WTC11 (cell line): ENCODE results near the gene NT5C3B.

ENCODE experiments used
- ATF1 ChIP-seq: sonication (generic); formaldehyde crosslinking; IDR thresholded peaks from 2 replicates; pipeline ENCODE4 v1.8.1; 2023; ENCODE audit warnings: mild to moderate bottlenecking, moderate library complexity, missing genetic modification reagents
- ATF3 ChIP-seq: sonication (generic); formaldehyde crosslinking; conservative IDR thresholded peaks from 2 replicates; pipeline ENCODE4 v1.8.1; 2022; ENCODE audit warnings: mild to moderate bottlenecking, missing genetic modification reagents
- CREM ChIP-seq: sonication (generic); formaldehyde crosslinking; IDR thresholded peaks from 2 replicates; pipeline ENCODE4 v1.8.1; 2022; ENCODE audit warnings: mild to moderate bottlenecking, missing genetic modification reagents, moderate library complexity
- CTCF ChIP-seq: fragments of 200-600 bp; IDR thresholded peaks from 2 replicates; pipeline ENCODE4 v1.8.0; 2022; ENCODE audit warnings: antibody characterized with exemption
- NR3C1 ChIP-seq: sonication (generic); formaldehyde crosslinking; conservative IDR thresholded peaks from 2 replicates; pipeline ENCODE4 v1.8.1; 2023; ENCODE audit warnings: low read depth, mild to moderate bottlenecking, missing genetic modification reagents
- SMAD3 ChIP-seq: sonication (generic); formaldehyde crosslinking; IDR thresholded peaks from 2 replicates; pipeline ENCODE4 v1.8.0; 2022; ENCODE audit warnings: missing genetic modification reagents, mild to moderate bottlenecking, borderline replicate concordance
- SP1 ChIP-seq: sonication (generic); formaldehyde crosslinking; conservative IDR thresholded peaks from 2 replicates; pipeline ENCODE4 v1.8.1; 2022; ENCODE audit warnings: missing genetic modification reagents
- ZNF138 ChIP-seq: sonication (generic); formaldehyde crosslinking; conservative IDR thresholded peaks from 2 replicates; pipeline ENCODE4 v1.8.1; 2022; ENCODE audit warnings: mild to moderate bottlenecking, moderate library complexity, missing genetic modification reagents
- ZNF416 ChIP-seq: fragments of 250-450 bp; sonication (Bioruptor Pico); IDR thresholded peaks from 2 replicates; pipeline ENCODE4 v1.9.0; 2021; ENCODE audit warnings: mild to moderate bottlenecking, inconsistent platforms
- TF ChIP-seq, protein P1 (sequence below): sonication (generic); formaldehyde crosslinking; IDR thresholded peaks from 2 replicates; pipeline ENCODE4 v1.8.0; 2022; ENCODE audit warnings: mild to moderate bottlenecking, missing genetic modification reagents
- TF ChIP-seq, protein P2 (sequence below): sonication (generic); formaldehyde crosslinking; IDR thresholded peaks from 2 replicates; pipeline ENCODE4 v1.8.1; 2023; ENCODE audit warnings: mild to moderate bottlenecking, missing genetic modification reagents, moderate library complexity
- TF ChIP-seq, protein P3 (sequence below): sonication (generic); formaldehyde crosslinking; IDR thresholded peaks from 2 replicates; pipeline ENCODE4 v1.8.1; 2023; ENCODE audit warnings: mild to moderate bottlenecking, missing genetic modification reagents, borderline replicate concordance

DNA sequence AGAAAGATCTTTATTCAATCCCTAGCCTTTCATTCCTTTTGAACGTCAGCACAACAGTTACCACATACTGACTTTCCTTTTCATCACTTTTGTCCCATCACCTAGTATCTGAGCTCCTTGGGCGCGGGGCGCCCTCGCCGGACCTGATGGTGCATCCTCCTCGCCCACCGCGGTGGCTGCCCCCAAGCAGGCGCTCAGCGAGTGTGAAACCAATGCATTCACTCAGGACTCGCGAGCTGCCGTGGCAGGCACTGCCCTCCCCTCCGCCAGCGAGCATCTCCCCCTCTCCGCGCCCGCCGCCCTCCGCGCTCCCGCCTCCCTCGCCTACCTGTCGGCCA, 28.4 kb upstream of the NT5C3B start:
- TF ChIP-seq, protein P1, sequence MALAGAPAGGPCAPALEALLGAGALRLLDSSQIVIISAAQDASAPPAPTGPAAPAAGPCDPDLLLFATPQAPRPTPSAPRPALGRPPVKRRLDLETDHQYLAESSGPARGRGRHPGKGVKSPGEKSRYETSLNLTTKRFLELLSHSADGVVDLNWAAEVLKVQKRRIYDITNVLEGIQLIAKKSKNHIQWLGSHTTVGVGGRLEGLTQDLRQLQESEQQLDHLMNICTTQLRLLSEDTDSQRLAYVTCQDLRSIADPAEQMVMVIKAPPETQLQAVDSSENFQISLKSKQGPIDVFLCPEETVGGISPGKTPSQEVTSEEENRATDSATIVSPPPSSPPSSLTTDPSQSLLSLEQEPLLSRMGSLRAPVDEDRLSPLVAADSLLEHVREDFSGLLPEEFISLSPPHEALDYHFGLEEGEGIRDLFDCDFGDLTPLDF (CRISPR knock-in tag): no peak
- TF ChIP-seq ATF3 (CRISPR knock-in tag) (no peak), ZNF416 (CRISPR knock-in tag) (no peak), CTCF (no peak), ATF1 (no peak), ZNF138 (CRISPR knock-in tag) (no peak), NR3C1 (no peak), SMAD3 (CRISPR knock-in tag) (no peak), CREM (CRISPR knock-in tag) (no peak), SP1 (no peak)
- TF ChIP-seq, protein P2, sequence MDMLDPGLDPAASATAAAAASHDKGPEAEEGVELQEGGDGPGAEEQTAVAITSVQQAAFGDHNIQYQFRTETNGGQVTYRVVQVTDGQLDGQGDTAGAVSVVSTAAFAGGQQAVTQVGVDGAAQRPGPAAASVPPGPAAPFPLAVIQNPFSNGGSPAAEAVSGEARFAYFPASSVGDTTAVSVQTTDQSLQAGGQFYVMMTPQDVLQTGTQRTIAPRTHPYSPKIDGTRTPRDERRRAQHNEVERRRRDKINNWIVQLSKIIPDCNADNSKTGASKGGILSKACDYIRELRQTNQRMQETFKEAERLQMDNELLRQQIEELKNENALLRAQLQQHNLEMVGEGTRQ (CRISPR knock-in tag): no peak
- TF ChIP-seq, protein P3, sequence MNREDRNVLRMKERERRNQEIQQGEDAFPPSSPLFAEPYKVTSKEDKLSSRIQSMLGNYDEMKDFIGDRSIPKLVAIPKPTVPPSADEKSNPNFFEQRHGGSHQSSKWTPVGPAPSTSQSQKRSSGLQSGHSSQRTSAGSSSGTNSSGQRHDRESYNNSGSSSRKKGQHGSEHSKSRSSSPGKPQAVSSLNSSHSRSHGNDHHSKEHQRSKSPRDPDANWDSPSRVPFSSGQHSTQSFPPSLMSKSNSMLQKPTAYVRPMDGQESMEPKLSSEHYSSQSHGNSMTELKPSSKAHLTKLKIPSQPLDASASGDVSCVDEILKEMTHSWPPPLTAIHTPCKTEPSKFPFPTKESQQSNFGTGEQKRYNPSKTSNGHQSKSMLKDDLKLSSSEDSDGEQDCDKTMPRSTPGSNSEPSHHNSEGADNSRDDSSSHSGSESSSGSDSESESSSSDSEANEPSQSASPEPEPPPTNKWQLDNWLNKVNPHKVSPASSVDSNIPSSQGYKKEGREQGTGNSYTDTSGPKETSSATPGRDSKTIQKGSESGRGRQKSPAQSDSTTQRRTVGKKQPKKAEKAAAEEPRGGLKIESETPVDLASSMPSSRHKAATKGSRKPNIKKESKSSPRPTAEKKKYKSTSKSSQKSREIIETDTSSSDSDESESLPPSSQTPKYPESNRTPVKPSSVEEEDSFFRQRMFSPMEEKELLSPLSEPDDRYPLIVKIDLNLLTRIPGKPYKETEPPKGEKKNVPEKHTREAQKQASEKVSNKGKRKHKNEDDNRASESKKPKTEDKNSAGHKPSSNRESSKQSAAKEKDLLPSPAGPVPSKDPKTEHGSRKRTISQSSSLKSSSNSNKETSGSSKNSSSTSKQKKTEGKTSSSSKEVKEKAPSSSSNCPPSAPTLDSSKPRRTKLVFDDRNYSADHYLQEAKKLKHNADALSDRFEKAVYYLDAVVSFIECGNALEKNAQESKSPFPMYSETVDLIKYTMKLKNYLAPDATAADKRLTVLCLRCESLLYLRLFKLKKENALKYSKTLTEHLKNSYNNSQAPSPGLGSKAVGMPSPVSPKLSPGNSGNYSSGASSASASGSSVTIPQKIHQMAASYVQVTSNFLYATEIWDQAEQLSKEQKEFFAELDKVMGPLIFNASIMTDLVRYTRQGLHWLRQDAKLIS: no peak
